Endothelial cell of umbilical vein (primary cell): ENCODE measurements around the gene CRHR2. TPM values are rescaled to one million over a fixed set of nuclear protein-coding genes. Genes with fewer than 3 reads are reported as not detected.

Experiments
- BruUV-seq: library from RNA; stranded (reverse); fragments of 400-500 nt; replicated peaks from 2 replicates; lab custom pipeline; 2021; lab: Mats Ljungman, UMichigan
- CTCF ChIA-PET: fragments of 300-600, 350-600 bp; sonication (Branson Sonifier 250); formaldehyde crosslinking; loops from one replicate; lab custom pipeline; 2021; ENCODE audit warnings: antibody characterized with exemption, inconsistent platforms; lab: Charles Lee
- POLR2A ChIA-PET: fragments of 300-600, 350-600 bp; sonication (Branson Sonifier 250); formaldehyde crosslinking; loops from one replicate; lab custom pipeline; 2021; ENCODE audit warnings: antibody characterized with exemption, inconsistent platforms; lab: Charles Lee
- DNase-seq: peaks from one replicate; pipeline ENCODE4 v3.0.0-alpha.2; 2011; ENCODE audit warnings: low read depth, low spot score
- FAIRE-seq: peaks from 2 replicates; lab custom pipeline; 2011; peaks lifted over from hg19 to GRCh38; lab: Jason Lieb, UNC
- H2AFZ ChIP-seq: 2 replicates; pipeline ENCODE4 v1.6.0; 2012; ENCODE audit warnings: low read depth, low read length, control low read depth, inconsistent platforms
- H3K27ac ChIP-seq: 2 replicates; pipeline ENCODE4 v1.5.1; 2011; ENCODE audit warnings: low read depth, mild to moderate bottlenecking, control low read depth, low read length, moderate library complexity; ENCODE audit not compliant: insufficient read depth
- H3K27me3 ChIP-seq, 2 experiments: 2 replicates each; pipeline versions ENCODE4 v1.6.0 to v1.6.1; 2011; ENCODE audit warnings: low read length in 2 of 2, mixed read lengths in 1 of 2; ENCODE audit not compliant: control insufficient read depth in 2 of 2, insufficient read depth in 2 of 2
- H3K36me3 ChIP-seq, 2 experiments: 2 replicates in 1 of 2; 3 replicates in 1 of 2; pipeline ENCODE4 v1.5.1; 2011; ENCODE audit warnings: low read length in 2 of 2, mild to moderate bottlenecking in 1 of 2, moderate library complexity in 1 of 2; ENCODE audit not compliant: control insufficient read depth in 2 of 2, insufficient read depth in 2 of 2; ENCODE audit errors: extremely low read depth in 1 of 2
- H3K4me1 ChIP-seq: 3 replicates; pipeline ENCODE4 v1.5.1; 2011; ENCODE audit warnings: mild to moderate bottlenecking, low read length; ENCODE audit not compliant: control insufficient read depth, insufficient read depth; ENCODE audit errors: extremely low read depth
- H3K4me2 ChIP-seq: 2 replicates; pipeline ENCODE4 v1.6.1; 2011; ENCODE audit warnings: low read length, control low read depth, mixed read lengths; ENCODE audit not compliant: insufficient read depth
- H3K4me3 ChIP-seq, 3 experiments: fragments of 200-600 bp in 1 of 3; sonication (generic), shearing (Covaris generic) in 1 of 3; replicated peaks in 1 of 3; 2 replicates each; pipeline ENCODE4 v1.5.1; 2011 to 2016; ENCODE audit warnings: control low read depth in 3 of 3, low read length in 3 of 3, mild to moderate bottlenecking in 2 of 3, inconsistent platforms in 1 of 3, low read depth in 1 of 3, moderate library complexity in 1 of 3; ENCODE audit not compliant: insufficient read depth in 1 of 3
- H3K79me2 ChIP-seq: 2 replicates; pipeline ENCODE4 v1.6.0; 2012; ENCODE audit warnings: low read length, inconsistent platforms; ENCODE audit not compliant: control insufficient read depth, insufficient read depth
- H3K9ac ChIP-seq: replicated peaks from 2 replicates; pipeline ENCODE3; 2011; ENCODE audit warnings: low read length, control low read depth; ENCODE audit not compliant: insufficient read depth; ENCODE audit errors: extremely low read depth
- H3K9me1 ChIP-seq: replicated peaks from 3 replicates; pipeline ENCODE4 v1.6.0; 2011; ENCODE audit warnings: mild to moderate bottlenecking, low read length; ENCODE audit not compliant: control insufficient read depth, insufficient read depth; ENCODE audit errors: extremely low read depth
- H3K9me3 ChIP-seq: replicated peaks from 2 replicates; pipeline ENCODE4 v1.5.1; 2012; ENCODE audit warnings: low read length, inconsistent platforms; ENCODE audit not compliant: control insufficient read depth, insufficient read depth
- H4K20me1 ChIP-seq: replicated peaks from 2 replicates; pipeline ENCODE3; 2011; ENCODE audit warnings: mild to moderate bottlenecking, low read length; ENCODE audit not compliant: control insufficient read depth, insufficient read depth; ENCODE audit errors: extremely low read depth
- EZH2 ChIP-seq: IDR thresholded peaks from 2 replicates; pipeline ENCODE4 v1.6.1; 2012; ENCODE audit warnings: borderline replicate concordance, low read depth, mild to moderate bottlenecking, moderate library complexity, low read length, inconsistent platforms; ENCODE audit not compliant: severe bottlenecking
- FOS ChIP-seq: IDR thresholded peaks from 2 replicates; pipeline ENCODE4 v1.6.1; 2011; ENCODE audit warnings: mild to moderate bottlenecking, low read length, moderate library complexity, borderline replicate concordance; ENCODE audit not compliant: insufficient read depth
- GATA2 ChIP-seq: IDR thresholded peaks from 2 replicates; pipeline ENCODE4 v1.7.0; 2011; ENCODE audit warnings: low read depth, mild to moderate bottlenecking, moderate library complexity, mixed read lengths, low read length; ENCODE audit not compliant: insufficient read length, insufficient read depth
- JUN ChIP-seq: IDR thresholded peaks from 2 replicates; pipeline ENCODE4 v1.6.1; 2011; ENCODE audit warnings: borderline replicate concordance, low read depth; ENCODE audit not compliant: insufficient read length, insufficient read depth
- MYC ChIP-seq: IDR thresholded peaks from one replicate; pipeline ENCODE4 v1.6.1; 2011; ENCODE audit warnings: mild to moderate bottlenecking, low read depth, low read length
- POLR2A ChIP-seq: IDR thresholded peaks from 2 replicates; pipeline ENCODE4 v1.6.1; 2012; ENCODE audit warnings: low read depth, mild to moderate bottlenecking, control low read depth, low read length
- POLR2AphosphoS5 ChIP-seq: IDR thresholded peaks from 2 replicates; pipeline ENCODE4 v1.6.1; 2012; ENCODE audit warnings: low read depth, mild to moderate bottlenecking, control low read depth, low read length, moderate library complexity; ENCODE audit not compliant: insufficient read depth
- dilution Hi-C: fragments of 300-500 bp; cut with MboI; formaldehyde crosslinking; loops from one replicate; pipeline ENCODE4 v1.15.0; 2019; ENCODE audit warnings: low sequenced_read_pairs; ENCODE audit not compliant: extremely low pct_ligation_motif_present
- intact Hi-C: fragments of 100-400 bp; cut with micrococcal nuclease; formaldehyde crosslinking; loops from one replicate; pipeline ENCODE4 v1.10.0; 2022
- polyA plus RNA-seq, 4 experiments: library from polyadenylated mRNA; depleted of rRNA in 3 of 4; stranded (reverse) in 3 of 4; unstranded in 1 of 4; fragments of >200 nt; gene quantifications; 2 replicates each; pipeline versions ENCODE4 v1.2.1 to v1.2.3, GENCODE V29; 2011 to 2012; ENCODE audit warnings: missing spikeins in 1 of 4
- total RNA-seq: library from RNA; stranded (reverse); gene quantifications from 2 replicates; pipeline ENCODE4 v1.2.3, GENCODE V29; 2021
- TF ChIP-seq, protein P1 (sequence below): IDR thresholded peaks from 2 replicates; pipeline ENCODE4 v1.6.1; 2011; ENCODE audit not compliant: insufficient read depth, insufficient read length
- TF ChIP-seq, protein P2 (sequence below), 2 donors: IDR thresholded peaks; 1 replicate in 1 of 2; 2 replicates in 1 of 2; pipeline ENCODE4 v1.5.1; 2011; ENCODE audit warnings: low read length in 2 of 2, mild to moderate bottlenecking in 2 of 2, moderate library complexity in 2 of 2, control low read depth in 1 of 2, inconsistent platforms in 1 of 2, low read depth in 1 of 2; ENCODE audit not compliant: insufficient read depth in 1 of 2; ENCODE audit errors: extremely low read depth in 1 of 2

The CRHR2 gene
- total and polyA plus RNA-seq, 2 donors (not counting 3 experiments of a cell fraction or from before 2014, with no cell fraction given): not detected

DNA sequence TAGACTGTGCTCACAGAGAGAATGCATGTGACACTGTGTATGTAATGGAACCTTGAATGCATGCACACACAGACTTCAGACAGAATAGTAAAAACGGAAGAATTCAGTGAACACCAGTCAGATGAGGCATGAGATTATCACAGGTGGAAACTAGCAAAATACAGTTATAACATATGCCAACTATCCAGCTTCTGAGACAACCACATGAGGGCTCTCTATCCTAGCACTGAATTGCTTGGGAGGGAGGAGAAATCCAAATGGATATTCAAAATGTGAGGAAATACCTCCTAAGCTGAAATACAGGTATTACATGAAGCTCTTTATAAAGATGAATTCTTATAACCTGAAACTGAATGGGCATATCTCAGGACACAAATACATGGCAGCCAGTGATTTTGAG, 57.0 kb downstream of the CRHR2 start:
- H3K9ac ChIP-seq: no peak overlapping the region
- POLR2A ChIA-PET: no interaction called here
- H3K79me2 ChIP-seq: no peaks in the 10 kb centered on the region
- no peak overlapping the region for H3K4me2 ChIP-seq
- TF ChIP-seq GATA2: no peak
- TF ChIP-seq FOS: no peak
- TF ChIP-seq, protein P1, sequence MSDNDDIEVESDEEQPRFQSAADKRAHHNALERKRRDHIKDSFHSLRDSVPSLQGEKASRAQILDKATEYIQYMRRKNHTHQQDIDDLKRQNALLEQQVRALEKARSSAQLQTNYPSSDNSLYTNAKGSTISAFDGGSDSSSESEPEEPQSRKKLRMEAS: no peak
- no peak for TF ChIP-seq JUN
- TF ChIP-seq, protein P2, sequence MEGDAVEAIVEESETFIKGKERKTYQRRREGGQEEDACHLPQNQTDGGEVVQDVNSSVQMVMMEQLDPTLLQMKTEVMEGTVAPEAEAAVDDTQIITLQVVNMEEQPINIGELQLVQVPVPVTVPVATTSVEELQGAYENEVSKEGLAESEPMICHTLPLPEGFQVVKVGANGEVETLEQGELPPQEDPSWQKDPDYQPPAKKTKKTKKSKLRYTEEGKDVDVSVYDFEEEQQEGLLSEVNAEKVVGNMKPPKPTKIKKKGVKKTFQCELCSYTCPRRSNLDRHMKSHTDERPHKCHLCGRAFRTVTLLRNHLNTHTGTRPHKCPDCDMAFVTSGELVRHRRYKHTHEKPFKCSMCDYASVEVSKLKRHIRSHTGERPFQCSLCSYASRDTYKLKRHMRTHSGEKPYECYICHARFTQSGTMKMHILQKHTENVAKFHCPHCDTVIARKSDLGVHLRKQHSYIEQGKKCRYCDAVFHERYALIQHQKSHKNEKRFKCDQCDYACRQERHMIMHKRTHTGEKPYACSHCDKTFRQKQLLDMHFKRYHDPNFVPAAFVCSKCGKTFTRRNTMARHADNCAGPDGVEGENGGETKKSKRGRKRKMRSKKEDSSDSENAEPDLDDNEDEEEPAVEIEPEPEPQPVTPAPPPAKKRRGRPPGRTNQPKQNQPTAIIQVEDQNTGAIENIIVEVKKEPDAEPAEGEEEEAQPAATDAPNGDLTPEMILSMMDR (IDR thresholded peaks at IDR 0.05; ENCODE audit: extremely low read depth in 1 of 2, insufficient read depth in 1 of 2, low read depth in 1 of 2, low read length in 2 of 2): no peak
- no peak for TF ChIP-seq POLR2A
- no peak for TF ChIP-seq MYC
- TF ChIP-seq POLR2AphosphoS5: no peak
- TF ChIP-seq EZH2: no peak
- DNase-seq (no peak), FAIRE-seq (no peak)
- peaks cover 14 to 37% of the 10 kb centered on the region in 2 experiments for H3K36me3 ChIP-seq
- H2AFZ ChIP-seq: no peak overlapping the region
- H3K4me3 ChIP-seq: no peak overlapping the region
- H3K27me3 ChIP-seq: no peaks in the 10 kb centered on the region
- no TSS peak for BruUV-seq
- dilution Hi-C loops (no loop called here), intact Hi-C loops (no loop called here)
- no peaks in the 10 kb centered on the region for H4K20me1 ChIP-seq
- no peak overlapping the region for H3K27ac ChIP-seq
- no peaks in the 10 kb centered on the region for H3K9me3 ChIP-seq
- H3K9me1 ChIP-seq: no peaks in the 10 kb centered on the region
- CTCF ChIA-PET: no interaction called here
- H3K4me1 ChIP-seq: no peaks in the 10 kb centered on the region
